Body of pancreas (tissue), 4 donors: ENCODE data around the gene SLC35F6.

Experiments used
- CTCF ChIP-seq, 7 experiments: fragments of 450-650 bp in 4 of 7; fragments of 200-600 bp in 3 of 7; sonication (generic) in 3 of 7; IDR thresholded peaks; one replicate each; pipeline ENCODE4 v1.5.1; 2016 to 2019; ENCODE audit warnings: antibody characterized with exemption in 7 of 7
- POLR2A ChIP-seq, 3 donors: fragments of 450-650 bp; IDR thresholded peaks; one replicate each; pipeline ENCODE4 v1.6.1; 2016; ENCODE audit warnings: antibody characterized with exemption in 3 of 3, mild to moderate bottlenecking in 2 of 3

DNA sequence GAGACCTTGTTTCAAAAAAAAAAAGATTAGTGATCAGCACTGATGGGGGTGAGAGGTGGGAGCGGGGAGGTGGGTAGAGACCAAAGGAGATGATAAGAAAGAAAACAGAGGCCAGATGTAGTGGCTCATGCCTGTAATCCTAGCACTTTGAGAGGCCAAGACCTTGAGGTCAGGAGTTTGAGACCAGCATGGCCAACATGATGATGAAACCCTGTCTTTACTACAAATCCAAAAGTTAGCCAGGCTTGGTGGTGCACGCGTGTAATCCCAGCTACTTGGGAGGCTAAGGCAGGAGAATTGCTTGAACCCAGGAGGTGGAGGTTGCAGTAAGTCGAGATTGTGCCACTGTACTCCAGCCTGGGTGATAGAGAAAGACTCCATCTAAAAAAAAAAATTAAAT lies 9.5 kb upstream of the SLC35F6 start:
- TF ChIP-seq CTCF (IDR thresholded peaks at IDR 0.05) (no peak), POLR2A (IDR thresholded peaks at IDR 0.05) (no peak)
